H9 (cell line): ENCODE measurements around the gene KIZ. TPM values are rescaled to one million over a fixed set of nuclear protein-coding genes. Genes with fewer than 3 reads are reported as not detected.

Source experiments
- DNase-seq: peaks from one replicate; pipeline ENCODE4 v3.0.0-alpha.2; 2017
- H2AFZ ChIP-seq: one replicate; pipeline ENCODE4 v1.6.1; 2013; ENCODE audit warnings: mild to moderate bottlenecking, low read length, control low read depth, moderate library complexity
- H2AK5ac ChIP-seq: 2 replicates; pipeline ENCODE4 v1.6.1; 2013; ENCODE audit warnings: low read length, control low read depth, mixed read lengths; ENCODE audit not compliant: insufficient read length
- H2BK120ac ChIP-seq: one replicate; pipeline ENCODE4 v1.6.1; 2013; ENCODE audit warnings: low read depth, mild to moderate bottlenecking, low read length, control low read depth, inconsistent platforms; ENCODE audit not compliant: poor library complexity, severe bottlenecking
- H2BK12ac ChIP-seq: 2 replicates; pipeline ENCODE4 v1.6.1; 2013; ENCODE audit warnings: low read length, control low read depth, mixed read lengths, low read depth; ENCODE audit not compliant: insufficient read length
- H2BK15ac ChIP-seq: 2 replicates; pipeline ENCODE4 v1.6.1; 2013; ENCODE audit warnings: low read depth, low read length, control low read depth
- H2BK20ac ChIP-seq: one replicate; pipeline ENCODE4 v1.6.1; 2013; ENCODE audit warnings: low read depth, mild to moderate bottlenecking, low read length, control low read depth, inconsistent platforms; ENCODE audit not compliant: poor library complexity, severe bottlenecking
- H2BK5ac ChIP-seq: 2 replicates; pipeline ENCODE4 v1.6.1; 2013; ENCODE audit warnings: low read length, control low read depth, mixed read lengths; ENCODE audit not compliant: insufficient read length
- H3K14ac ChIP-seq: 2 replicates; pipeline ENCODE4 v1.6.1; 2013; ENCODE audit warnings: low read length, control low read depth; ENCODE audit not compliant: insufficient read depth
- H3K18ac ChIP-seq: 2 replicates; pipeline ENCODE4 v1.6.1; 2013; ENCODE audit warnings: low read depth, mild to moderate bottlenecking, mixed read lengths, low read length, control low read depth; ENCODE audit not compliant: insufficient read length
- H3K23ac ChIP-seq: 2 replicates; pipeline ENCODE4 v1.6.1; 2013; ENCODE audit warnings: low read length, control low read depth, mixed read lengths, low read depth; ENCODE audit not compliant: insufficient read length
- H3K23me2 ChIP-seq: 2 replicates; pipeline ENCODE4 v1.6.1; 2013; ENCODE audit warnings: low read depth, mild to moderate bottlenecking, mixed read lengths, low read length, control low read depth; ENCODE audit not compliant: insufficient read length, poor library complexity, severe bottlenecking
- H3K27ac ChIP-seq: 2 replicates; pipeline ENCODE4 v1.5.1; 2013; ENCODE audit warnings: low read length, control low read depth, mixed read lengths, low read depth; ENCODE audit not compliant: insufficient read length
- H3K27me3 ChIP-seq: 2 replicates; pipeline ENCODE4 v1.6.1; 2013; ENCODE audit warnings: low read length, control low read depth, inconsistent platforms; ENCODE audit not compliant: insufficient read depth
- H3K4ac ChIP-seq: 2 replicates; pipeline ENCODE4 v1.6.1; 2013; ENCODE audit warnings: low read depth, mild to moderate bottlenecking, control low read depth, inconsistent platforms, low read length, moderate library complexity
- H3K4me1 ChIP-seq: 2 replicates; pipeline ENCODE4 v1.6.1; 2013; ENCODE audit warnings: low read length, control low read depth, inconsistent platforms; ENCODE audit not compliant: insufficient read depth
- H3K4me2 ChIP-seq: 2 replicates; pipeline ENCODE4 v1.6.1; 2013; ENCODE audit warnings: low read length, control low read depth, mixed read lengths; ENCODE audit not compliant: insufficient read length, insufficient read depth
- H3K56ac ChIP-seq: 2 replicates; pipeline ENCODE4 v1.6.1; 2013; ENCODE audit warnings: low read depth, mild to moderate bottlenecking, mixed read lengths, low read length, control low read depth; ENCODE audit not compliant: insufficient read length
- H3K79me1 ChIP-seq: 2 replicates; pipeline ENCODE4 v1.6.1; 2013; ENCODE audit warnings: low read depth, mild to moderate bottlenecking, moderate library complexity, low read length, control low read depth, inconsistent platforms; ENCODE audit not compliant: insufficient read depth, poor library complexity, severe bottlenecking
- H3K79me2 ChIP-seq: 2 replicates; pipeline ENCODE4 v1.6.1; 2013; ENCODE audit warnings: low read length, control low read depth, inconsistent platforms; ENCODE audit not compliant: insufficient read depth
- H3K9ac ChIP-seq: 2 replicates; pipeline ENCODE4 v1.6.1; 2013; ENCODE audit warnings: low read length, control low read depth, mixed read lengths; ENCODE audit not compliant: insufficient read length; ENCODE audit errors: extremely low read depth
- H3K9me3 ChIP-seq: one replicate; pipeline ENCODE4 v1.6.1; 2013; ENCODE audit warnings: low read depth, low read length, inconsistent platforms; ENCODE audit not compliant: control insufficient read depth
- H3T11ph ChIP-seq: one replicate; pipeline ENCODE4 v1.6.1; 2013; ENCODE audit warnings: mild to moderate bottlenecking, low read length, control low read depth, inconsistent platforms
- H4K20me1 ChIP-seq: one replicate; pipeline ENCODE4 v1.6.1; 2013; ENCODE audit not compliant: control insufficient read depth, insufficient read length, insufficient read depth
- H4K5ac ChIP-seq: 2 replicates; pipeline ENCODE4 v1.6.1; 2013; ENCODE audit warnings: low read depth, mild to moderate bottlenecking, mixed read lengths, low read length, control low read depth; ENCODE audit not compliant: insufficient read length
- H4K8ac ChIP-seq: replicated peaks from 2 replicates; pipeline ENCODE4 v1.6.1; 2013; ENCODE audit warnings: low read length, control low read depth, mixed read lengths, low read depth; ENCODE audit not compliant: insufficient read length
- H4K91ac ChIP-seq: 2 replicates; pipeline ENCODE4 v1.6.1; 2013; ENCODE audit warnings: low read depth, mild to moderate bottlenecking, moderate library complexity, mixed read lengths, low read length, control low read depth; ENCODE audit not compliant: insufficient read length
- H3K27ac Mint-ChIP-seq, 3 experiments: 2 replicates in 2 of 3; 3 replicates in 1 of 3; pipeline ENCODE4 v1.8.0; 2020 to 2021; ENCODE audit warnings: mixed read lengths in 3 of 3, mild to moderate bottlenecking in 1 of 3, moderate library complexity in 1 of 3
- H3K27me3 Mint-ChIP-seq: 2 replicates; pipeline ENCODE4 v1.8.0; 2021; ENCODE audit warnings: low read depth, mild to moderate bottlenecking, moderate library complexity, mixed read lengths
- H3K36me3 Mint-ChIP-seq, 3 experiments: 2 replicates in 2 of 3; 3 replicates in 1 of 3; pipeline ENCODE4 v1.8.0; 2020 to 2021; ENCODE audit warnings: low read depth in 3 of 3, mixed read lengths in 3 of 3; ENCODE audit not compliant: insufficient read depth in 1 of 3
- H3K4me1 Mint-ChIP-seq, 2 experiments: 2 replicates each; pipeline ENCODE4 v1.8.0; 2020; ENCODE audit warnings: mixed read lengths in 2 of 2
- H3K4me3 Mint-ChIP-seq, 2 experiments: 2 replicates in 1 of 2; 3 replicates in 1 of 2; pipeline ENCODE4 v1.8.0; 2020 to 2021; ENCODE audit warnings: mild to moderate bottlenecking in 2 of 2, mixed read lengths in 2 of 2, moderate library complexity in 1 of 2
- H3K9me3 Mint-ChIP-seq, 2 experiments: 2 replicates in 1 of 2; 3 replicates in 1 of 2; pipeline ENCODE4 v1.8.0; 2020; ENCODE audit warnings: mild to moderate bottlenecking in 2 of 2, mixed read lengths in 2 of 2, moderate library complexity in 1 of 2
- CTCF ChIP-seq: fragments of 200-600 bp; sonication (generic); conservative IDR thresholded peaks from 3 replicates; pipeline ENCODE4 v1.8.0; 2021; ENCODE audit warnings: antibody characterized with exemption, mild to moderate bottlenecking
- WGBS: extraction: QIAGEN DNeasy Blood & Tissue Kit; methylation state at CpG from one replicate; pipeline ENCODE4 v1.1.7; 2013; ENCODE audit warnings: missing lambda C conversion rate, low lambda C conversion rate, mixed read lengths; ENCODE audit not compliant: insufficient read length; ENCODE audit errors: extremely low coverage; 5-methylcytosine and 5-hydroxymethylcytosine counted together
- total RNA-seq: library from RNA; stranded (reverse); gene quantifications from 2 replicates; pipeline ENCODE4 v1.2.1, GENCODE V29; 2021

KIZ gene
- total RNA-seq, 1 experiment from 2014 or later, result 29.3 TPM

DNA sequence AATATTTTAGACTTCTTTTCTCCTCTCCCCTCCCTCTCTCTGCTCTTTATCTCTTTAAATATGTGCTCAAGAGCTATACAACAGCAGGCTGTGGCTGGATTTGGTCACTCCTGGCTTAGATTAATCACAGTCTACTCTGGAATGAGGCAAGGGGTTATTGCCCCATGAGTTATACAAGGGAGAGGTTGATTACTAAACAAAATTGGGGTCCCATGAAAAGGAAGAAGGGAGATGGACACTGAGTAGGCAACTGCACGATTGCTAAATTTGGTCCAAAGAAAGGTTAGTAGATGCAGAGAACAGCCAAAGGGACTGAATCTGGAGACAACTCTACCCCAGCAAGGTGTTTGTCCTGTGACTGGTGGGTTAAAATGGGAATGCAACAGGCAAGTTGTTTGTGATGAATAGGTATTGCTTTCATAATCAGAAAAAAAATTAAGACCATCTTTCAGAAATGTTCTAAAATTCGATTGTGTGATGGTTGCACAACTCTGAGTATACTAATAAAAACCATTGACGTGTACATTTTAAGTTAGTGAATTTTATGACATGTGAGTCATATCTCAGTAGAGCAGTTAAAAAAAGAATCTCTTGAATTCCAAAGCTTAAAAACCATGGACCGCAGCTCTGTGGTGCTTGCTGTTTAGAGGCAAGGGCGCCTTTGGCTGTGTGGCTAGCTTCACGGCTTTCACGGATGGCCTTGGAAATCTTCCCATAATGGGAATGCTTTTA, 57.1 kb downstream of the KIZ start:
- Histone ChIP-seq H3K79me1 (no peaks in the 10 kb centered on the region), H2AFZ (no peak overlapping the region), H2BK5ac (no peak overlapping the region), H3K27ac (no peak overlapping the region), H3K4me2 (no peak overlapping the region), H3T11ph (no peak overlapping the region), H2BK20ac (no peak overlapping the region), H4K5ac (no peak overlapping the region), H2BK12ac (no peak overlapping the region), H4K91ac (no peak overlapping the region), H2AK5ac (no peak overlapping the region), H3K23me2 (no peaks in the 10 kb centered on the region), H2BK120ac (no peak overlapping the region), H3K4me1 (peaks cover 13% of the 10 kb centered on the region; the same call in 1 of the 2 replicates), H3K9me3 (no peaks in the 10 kb centered on the region), H3K27me3 (no peaks in the 10 kb centered on the region), H2BK15ac (no peak overlapping the region), H3K4ac (no peak overlapping the region), H3K56ac (no peak overlapping the region), H3K14ac (no peak overlapping the region), H3K23ac (no peak overlapping the region), H4K20me1 (no peaks in the 10 kb centered on the region), H3K18ac (no peak overlapping the region), H4K8ac (no peak overlapping the region), H3K9ac (no peak overlapping the region), H3K79me2 (no peaks in the 10 kb centered on the region; the same call in 1 of the 2 replicates)
- no peak for DNase-seq
- Mint-ChIP-seq H3K4me3 (no peak overlapping the region), H3K4me1 (peaks cover 49 to 51% of the 10 kb centered on the region in 2 experiments), H3K27ac (peak overlapping the region in 1 of 3 experiments; percentile 11; a peak in 2 of 7 replicates), H3K36me3 (peaks cover 2 to 18% (median 7%) of the 10 kb centered on the region in 3 experiments), H3K9me3 (peaks cover 0 to 6% of the 10 kb centered on the region in 2 experiments), H3K27me3 (no peaks in the 10 kb centered on the region)
- WGBS, result no CpG with 5 or more reads among the region's 7 CpGs
- no peak for TF ChIP-seq CTCF
